Mucosa of descending colon (tissue), 3 donors: ENCODE results near the gene ATP2B3. TPM values are rescaled to one million over a fixed set of nuclear protein-coding genes. Genes with fewer than 3 reads are reported as not detected.

Experiments used
- ATAC-seq: fragments of 200-7000 bp; cut with Tn5 transposase; one replicate; pipeline ENCODE4 v1.9.1; 2020; ENCODE audit warnings: mild to moderate bottlenecking, moderate library complexity
- DNase-seq, 3 donors: peaks; one replicate each; pipeline ENCODE4 v3.0.0-alpha.2; 2020
- H3K36me3 ChIP-seq: fragments of 200-600 bp; one replicate; pipeline ENCODE4 v1.8.0; 2021; ENCODE audit warnings: low read depth, mild to moderate bottlenecking
- H3K4me1 ChIP-seq: fragments of 200-600 bp; one replicate; pipeline ENCODE4 v1.8.0; 2021; ENCODE audit warnings: low read depth, mild to moderate bottlenecking
- H3K4me3 ChIP-seq: fragments of 200-600 bp; one replicate; pipeline ENCODE4 v1.8.0; 2021; ENCODE audit warnings: mild to moderate bottlenecking
- H3K9me3 ChIP-seq: fragments of 200-600 bp; one replicate; pipeline ENCODE4 v1.8.0; 2021; ENCODE audit warnings: mild to moderate bottlenecking
- intact Hi-C, 2 donors: fragments of 100-400 bp; cut with DNase I in 1 of 2; cut with micrococcal nuclease in 1 of 2; formaldehyde crosslinking; loops; one replicate each; pipeline versions ENCODE4 v1.11.0 to v1.11.1; 2022; cut with DNase I, micrococcal nuclease
- total RNA-seq, 3 donors: library from RNA; stranded (reverse); fragmentation: NEBNext Ultra II Directional in 2 of 3; extraction: Animal tissue kit (Norgen Biotek cat#: 25700) in 2 of 3; gene quantifications; one replicate each; pipeline versions ENCODE4 v1.2.1 to v1.2.4, GENCODE V29; 2021 to 2023
- TF ChIP-seq, protein P1 (sequence below): fragments of 200-600 bp; IDR thresholded peaks from one replicate; pipeline ENCODE4 v1.8.0; 2022; ENCODE audit warnings: antibody characterized with exemption, mild to moderate bottlenecking
- donor health status: DM: no; HTN: no; CAD: no; lungs with moderate emphysema.
- donor health status: DM: no; HTN: no; CAD: no.
- donor health status: DM: no; HTN: yes; CAD: no.

ATP2B3 gene
- total RNA-seq, 3 donors from 2014 or later = 0.07 to 1.1 TPM; not detected in 1

DNA sequence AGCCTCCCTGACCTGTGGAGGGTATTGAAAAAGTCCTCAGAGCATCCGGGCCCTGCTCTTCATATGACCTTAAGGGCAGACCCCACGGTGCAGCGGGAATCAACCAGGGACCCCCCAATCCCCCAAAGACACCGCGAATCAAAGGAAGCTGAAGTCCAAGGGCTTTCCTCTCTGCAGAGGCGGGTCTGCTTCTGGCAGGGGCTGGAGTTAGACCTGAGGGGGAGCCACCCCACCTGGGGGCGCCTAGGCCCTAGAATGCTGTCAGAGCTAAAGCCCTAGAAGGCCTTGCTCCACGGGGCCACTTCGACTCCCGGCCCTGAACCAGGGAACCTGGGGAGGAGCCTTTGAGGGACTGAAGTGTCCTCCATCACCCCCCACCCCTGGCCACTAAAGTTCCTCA is 44.3 kb upstream of the ATP2B3 start:
- no peaks in the 10 kb centered on the region for H3K9me3 ChIP-seq
- intact Hi-C loops = no loop called here
- no peaks in the 10 kb centered on the region for H3K36me3 ChIP-seq
- DNase-seq = no peak
- ATAC-seq = no peak
- TF ChIP-seq, protein P1, sequence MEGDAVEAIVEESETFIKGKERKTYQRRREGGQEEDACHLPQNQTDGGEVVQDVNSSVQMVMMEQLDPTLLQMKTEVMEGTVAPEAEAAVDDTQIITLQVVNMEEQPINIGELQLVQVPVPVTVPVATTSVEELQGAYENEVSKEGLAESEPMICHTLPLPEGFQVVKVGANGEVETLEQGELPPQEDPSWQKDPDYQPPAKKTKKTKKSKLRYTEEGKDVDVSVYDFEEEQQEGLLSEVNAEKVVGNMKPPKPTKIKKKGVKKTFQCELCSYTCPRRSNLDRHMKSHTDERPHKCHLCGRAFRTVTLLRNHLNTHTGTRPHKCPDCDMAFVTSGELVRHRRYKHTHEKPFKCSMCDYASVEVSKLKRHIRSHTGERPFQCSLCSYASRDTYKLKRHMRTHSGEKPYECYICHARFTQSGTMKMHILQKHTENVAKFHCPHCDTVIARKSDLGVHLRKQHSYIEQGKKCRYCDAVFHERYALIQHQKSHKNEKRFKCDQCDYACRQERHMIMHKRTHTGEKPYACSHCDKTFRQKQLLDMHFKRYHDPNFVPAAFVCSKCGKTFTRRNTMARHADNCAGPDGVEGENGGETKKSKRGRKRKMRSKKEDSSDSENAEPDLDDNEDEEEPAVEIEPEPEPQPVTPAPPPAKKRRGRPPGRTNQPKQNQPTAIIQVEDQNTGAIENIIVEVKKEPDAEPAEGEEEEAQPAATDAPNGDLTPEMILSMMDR = no peak
- H3K4me3 ChIP-seq = no peak overlapping the region
- H3K4me1 ChIP-seq = no peaks in the 10 kb centered on the region

GRCh38 chrX:153474266-153474665 is 43.2 kb upstream of the ATP2B3 start:
- intact Hi-C loops = no loop called here
- ATAC-seq (no peak), DNase-seq (no peak)
- Histone ChIP-seq H3K4me1 (no peaks in the 10 kb centered on the region), H3K9me3 (no peaks in the 10 kb centered on the region), H3K36me3 (no peaks in the 10 kb centered on the region), H3K4me3 (no peak overlapping the region)
- TF ChIP-seq, protein P1 = no peak

GRCh38 chrX:153474718-153475117 is 42.7 kb upstream of the ATP2B3 start:
- ATAC-seq = no peak
- Histone ChIP-seq H3K36me3 (no peaks in the 10 kb centered on the region), H3K4me1 (no peaks in the 10 kb centered on the region), H3K9me3 (no peaks in the 10 kb centered on the region), H3K4me3 (no peak overlapping the region)
- peak; percentile 36 to 69 (median 43) for DNase-seq
- TF ChIP-seq, protein P1 = no peak
- intact Hi-C loops = no loop called here

DNA sequence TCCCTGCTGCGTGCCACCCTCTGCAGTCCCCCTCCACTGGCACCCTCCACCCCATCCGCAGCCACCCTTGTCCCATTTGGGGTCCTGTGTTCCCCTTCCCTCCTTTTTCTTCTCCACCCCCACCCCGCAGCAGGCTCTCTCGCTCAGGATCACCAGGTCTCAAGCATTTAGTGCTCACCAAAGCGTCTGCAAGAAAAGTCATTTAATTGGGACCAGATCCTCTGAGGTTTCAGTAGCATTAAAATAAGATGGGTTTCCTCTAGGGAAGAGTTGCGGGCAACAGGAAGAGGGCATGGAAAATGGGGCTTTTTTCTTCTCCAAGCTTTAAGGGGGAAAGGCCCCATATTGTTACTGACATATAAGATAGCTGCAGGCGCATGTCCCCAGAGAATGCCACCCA is 42.2 kb upstream of the ATP2B3 start:
- intact Hi-C loops = no loop called here
- Histone ChIP-seq H3K9me3 (no peaks in the 10 kb centered on the region), H3K4me1 (no peaks in the 10 kb centered on the region), H3K36me3 (no peaks in the 10 kb centered on the region), H3K4me3 (no peak overlapping the region)
- no peak for DNase-seq
- TF ChIP-seq, protein P1 = no peak
- ATAC-seq = no peak

GRCh38 chrX:153475751-153476281 is 41.6 kb upstream of the ATP2B3 start:
- ATAC-seq (no peak), DNase-seq (no peak)
- no peaks in the 10 kb centered on the region for H3K4me1 ChIP-seq
- H3K4me3 ChIP-seq = no peak overlapping the region
- TF ChIP-seq, protein P1 = no peak
- no peaks in the 10 kb centered on the region for H3K9me3 ChIP-seq
- H3K36me3 ChIP-seq = no peaks in the 10 kb centered on the region
- intact Hi-C loops = no loop called here
